Stimulated activated CD8-positive, alpha-beta memory T cell treated with anti-CD3 and anti-CD28 coated beads, Interleukin-7, amount 100 ng/mL, for 48 hours (primary cell): ENCODE measurements around the gene PDE3A.

Experiments
- DNase-seq, 2 donors: peaks; one replicate each; pipeline ENCODE4 v3.0.0-alpha.2; 2020; ENCODE audit warnings: low read depth in 1 of 2; ENCODE audit errors: extremely low read depth in 1 of 2

Gene PDE3A

GRCh38 chr12:20420557-20420956, 52.2 kb downstream of the PDE3A start:
- DNase-seq: no peak

- no peak for DNase-seq
Measured at GRCh38 chr12:20421421-20421820, 53.1 kb downstream of the PDE3A start.

- no peak for DNase-seq
Measured at GRCh38 chr12:20423557-20423956, 55.2 kb downstream of the PDE3A start.

GRCh38 chr12:20424841-20425240, 56.5 kb downstream of the PDE3A start:
- no peak for DNase-seq

GRCh38 chr12:20426191-20426590, 57.9 kb downstream of the PDE3A start:
- DNase-seq: no peak

- DNase-seq: no peak
Measured at GRCh38 chr12:20426957-20427356, 58.6 kb downstream of the PDE3A start.

- DNase-seq: no peak
Measured at GRCh38 chr12:20429852-20430251, 61.5 kb downstream of the PDE3A start.

GRCh38 chr12:20432290-20432689, 64.0 kb downstream of the PDE3A start:
- DNase-seq: no peak

- DNase-seq: no peak
Measured at GRCh38 chr12:20434996-20435395, 66.7 kb downstream of the PDE3A start.

GRCh38 chr12:20436316-20436715, 68.0 kb downstream of the PDE3A start:
- no peak for DNase-seq

GRCh38 chr12:20438299-20438779, 70.0 kb downstream of the PDE3A start:
- DNase-seq: no peak

- no peak for DNase-seq
Measured at GRCh38 chr12:20439626-20440025, 71.3 kb downstream of the PDE3A start.

GRCh38 chr12:20440408-20440807, 72.1 kb downstream of the PDE3A start:
- no peak for DNase-seq

GRCh38 chr12:20442322-20442721, 74.0 kb downstream of the PDE3A start:
- DNase-seq: no peak

GRCh38 chr12:20443255-20443654, 74.9 kb downstream of the PDE3A start:
- DNase-seq: no peak

GRCh38 chr12:20443792-20444191, 75.5 kb downstream of the PDE3A start:
- no peak for DNase-seq

GRCh38 chr12:20444595-20445170, 76.3 kb downstream of the PDE3A start:
- DNase-seq: no peak

GRCh38 chr12:20445687-20446086, 77.3 kb downstream of the PDE3A start:
- no peak for DNase-seq

GRCh38 chr12:20446836-20447235, 78.5 kb downstream of the PDE3A start:
- no peak for DNase-seq

- no peak for DNase-seq
Measured at GRCh38 chr12:20448781-20449180, 80.4 kb downstream of the PDE3A start.

- no peak for DNase-seq
Measured at GRCh38 chr12:20450591-20451180, 82.3 kb downstream of the PDE3A start.

- no peak for DNase-seq
Measured at GRCh38 chr12:20451761-20452160, 83.4 kb downstream of the PDE3A start.

- DNase-seq: no peak
Measured at GRCh38 chr12:20452496-20453010, 84.2 kb downstream of the PDE3A start.
